ENCODE measurements around the gene KLC1.

DNA sequence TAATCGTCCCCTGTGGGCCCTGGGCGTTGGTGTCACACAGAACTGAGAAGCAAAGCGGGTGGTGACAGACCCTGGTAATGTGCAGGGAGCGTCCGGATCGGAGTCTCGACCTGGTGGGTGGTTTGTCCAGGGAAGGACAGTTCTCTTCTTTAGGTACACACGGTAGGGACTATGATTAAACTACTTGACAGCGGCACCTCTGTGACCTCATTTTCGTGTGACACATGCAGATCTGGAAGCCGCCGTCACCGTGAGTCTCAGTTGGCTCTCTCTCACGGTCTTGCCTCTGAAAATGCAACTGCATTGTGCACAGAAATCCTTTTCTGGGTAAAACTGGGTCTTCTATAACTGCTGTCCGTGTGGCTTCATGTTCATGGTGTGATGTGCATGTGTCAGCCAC lies 54.1 kb downstream of the KLC1 start:
- TF ChIP-seq, protein P1, sequence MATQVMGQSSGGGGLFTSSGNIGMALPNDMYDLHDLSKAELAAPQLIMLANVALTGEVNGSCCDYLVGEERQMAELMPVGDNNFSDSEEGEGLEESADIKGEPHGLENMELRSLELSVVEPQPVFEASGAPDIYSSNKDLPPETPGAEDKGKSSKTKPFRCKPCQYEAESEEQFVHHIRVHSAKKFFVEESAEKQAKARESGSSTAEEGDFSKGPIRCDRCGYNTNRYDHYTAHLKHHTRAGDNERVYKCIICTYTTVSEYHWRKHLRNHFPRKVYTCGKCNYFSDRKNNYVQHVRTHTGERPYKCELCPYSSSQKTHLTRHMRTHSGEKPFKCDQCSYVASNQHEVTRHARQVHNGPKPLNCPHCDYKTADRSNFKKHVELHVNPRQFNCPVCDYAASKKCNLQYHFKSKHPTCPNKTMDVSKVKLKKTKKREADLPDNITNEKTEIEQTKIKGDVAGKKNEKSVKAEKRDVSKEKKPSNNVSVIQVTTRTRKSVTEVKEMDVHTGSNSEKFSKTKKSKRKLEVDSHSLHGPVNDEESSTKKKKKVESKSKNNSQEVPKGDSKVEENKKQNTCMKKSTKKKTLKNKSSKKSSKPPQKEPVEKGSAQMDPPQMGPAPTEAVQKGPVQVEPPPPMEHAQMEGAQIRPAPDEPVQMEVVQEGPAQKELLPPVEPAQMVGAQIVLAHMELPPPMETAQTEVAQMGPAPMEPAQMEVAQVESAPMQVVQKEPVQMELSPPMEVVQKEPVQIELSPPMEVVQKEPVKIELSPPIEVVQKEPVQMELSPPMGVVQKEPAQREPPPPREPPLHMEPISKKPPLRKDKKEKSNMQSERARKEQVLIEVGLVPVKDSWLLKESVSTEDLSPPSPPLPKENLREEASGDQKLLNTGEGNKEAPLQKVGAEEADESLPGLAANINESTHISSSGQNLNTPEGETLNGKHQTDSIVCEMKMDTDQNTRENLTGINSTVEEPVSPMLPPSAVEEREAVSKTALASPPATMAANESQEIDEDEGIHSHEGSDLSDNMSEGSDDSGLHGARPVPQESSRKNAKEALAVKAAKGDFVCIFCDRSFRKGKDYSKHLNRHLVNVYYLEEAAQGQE (IDR thresholded peaks at IDR 0.05; ENCODE audit: insufficient read depth in 1 of 2, low read depth in 2 of 2, low read length in 2 of 2): no peak
- TF ChIP-seq POLR2AphosphoS5 (IDR thresholded peaks at IDR 0.05; ENCODE audit: low read depth, low read length): no peak
- TF ChIP-seq SIN3A (IDR thresholded peaks at IDR 0.05; ENCODE audit: borderline replicate concordance, insufficient read depth, low read length): no peak
- TF ChIP-seq TAF1 (IDR thresholded peaks at IDR 0.05; ENCODE audit: borderline replicate concordance, insufficient read depth, low read length): no peak
- no peak for TF ChIP-seq FOXP2 (optimal IDR thresholded peaks at IDR 0.05; ENCODE audit: borderline replicate concordance, extremely low read depth, extremely low read length, insufficient read depth)
